Progenitor cell of endocrine pancreas (in vitro differentiated cells): ENCODE results near the gene MEX3B. TPM values are rescaled to one million over a fixed set of nuclear protein-coding genes. Genes with fewer than 3 reads are reported as not detected.
A peak's percentile ranks its signal among the peaks of the same experiment; 100 is the strongest.
"Not testable (repeated sequence)": the region's sequence is repeated elsewhere in the genome, so short reads cannot be mapped to it uniquely, and the experiment has no call there.

Source experiments
- DNase-seq: peaks from one replicate; pipeline ENCODE4 v3.0.0; 2021; ENCODE audit warnings: low spot score; ENCODE audit not compliant: unreplicated experiment
- H3K27ac Mint-ChIP-seq: 2 replicates; pipeline ENCODE4 v1.8.0; 2021; ENCODE audit warnings: mild to moderate bottlenecking, moderate library complexity, mixed read lengths
- H3K27me3 Mint-ChIP-seq: 2 replicates; pipeline ENCODE4 v1.8.0; 2021; ENCODE audit warnings: mixed read lengths
- H3K36me3 Mint-ChIP-seq: 2 replicates; pipeline ENCODE4 v1.8.0; 2022; ENCODE audit warnings: mixed read lengths; ENCODE audit not compliant: insufficient read depth
- H3K4me1 Mint-ChIP-seq: 2 replicates; pipeline ENCODE4 v1.8.0; 2021; ENCODE audit warnings: low read depth, mixed read lengths
- H3K4me3 Mint-ChIP-seq: 2 replicates; pipeline ENCODE4 v1.8.0; 2021; ENCODE audit warnings: low read depth, mild to moderate bottlenecking, moderate library complexity, mixed read lengths
- H3K9me3 Mint-ChIP-seq: 2 replicates; pipeline ENCODE4 v1.8.0; 2021; ENCODE audit warnings: low read depth, mixed read lengths
- CTCF ChIP-seq: fragments of 200-600 bp; sonication (generic); IDR thresholded peaks from one replicate; pipeline ENCODE4 v1.5.0; 2021; ENCODE audit warnings: antibody characterized with exemption, mild to moderate bottlenecking; ENCODE audit not compliant: unreplicated experiment
- total RNA-seq: library from RNA; stranded (reverse); gene quantifications from 2 replicates; pipeline ENCODE4 v1.2.1, GENCODE V29; 2021

Gene MEX3B
- total RNA-seq, 1 donor from 2014 or later, result 21.9 TPM

DNA sequence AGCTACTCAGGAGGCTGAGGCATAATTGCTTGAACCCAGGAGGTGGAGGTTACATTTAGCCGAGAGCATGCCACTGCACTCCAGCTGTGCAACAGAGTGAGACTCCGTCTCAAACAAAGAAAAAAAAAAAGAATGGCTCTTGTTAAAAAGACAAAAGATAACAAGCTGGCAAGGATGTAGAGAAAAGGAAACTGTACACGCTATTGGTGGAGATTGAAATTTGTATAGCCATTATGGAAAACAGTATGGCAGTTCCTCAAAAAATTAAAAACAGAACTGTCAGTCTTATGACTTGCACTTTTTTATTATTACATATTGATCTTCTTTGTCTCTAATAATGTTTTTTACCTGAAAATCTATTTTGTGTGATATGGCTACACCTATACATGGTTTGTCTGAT lies 41.9 kb downstream of the MEX3B start:
- Mint-ChIP-seq H3K9me3 (peaks cover 16% of the 10 kb centered on the region), H3K36me3 (peaks cover 8% of the 10 kb centered on the region), H3K27ac (no peak overlapping the region), H3K27me3 (no peaks in the 10 kb centered on the region), H3K4me1 (no peaks in the 10 kb centered on the region), H3K4me3 (no peak overlapping the region)
- no peak for TF ChIP-seq CTCF
- no peak for DNase-seq

GRCh38 chr15:81995081-81995480 lies 50.7 kb downstream of the MEX3B start:
- H3K4me1 Mint-ChIP-seq, result not testable (repeated sequence)

GRCh38 chr15:81992523-81992922 lies 53.3 kb downstream of the MEX3B start:
- Mint-ChIP-seq H3K27me3 (no peaks in the 10 kb centered on the region), H3K4me1 (peaks cover 3% of the 10 kb centered on the region), H3K9me3 (peaks cover 36% of the 10 kb centered on the region), H3K27ac (no peak overlapping the region), H3K36me3 (peaks cover 37% of the 10 kb centered on the region), H3K4me3 (no peak overlapping the region)
- no peak for TF ChIP-seq CTCF
- no peak for DNase-seq

More at GRCh38 chr15:81995081-81995480, 50.7 kb downstream of the MEX3B start:
- Mint-ChIP-seq H3K9me3 (peaks cover 28% of the 10 kb centered on the region), H3K4me3 (peak overlapping the region; percentile 93), H3K27ac (peak overlapping the region; percentile 99), H3K36me3 (peaks cover 28% of the 10 kb centered on the region)
- not testable (repeated sequence) for H3K27me3 Mint-ChIP-seq, DNase-seq

Other genes starting within 250 kb of the MEX3B start
- gene EFL1, start 216.7 kb upstream of the MEX3B start, total RNA-seq, result 30.3 and 31.1 TPM in 2 replicates
- gene SAXO2, start 216.8 kb upstream of the MEX3B start, total RNA-seq, result 5.2 and 6.0 TPM in 2 replicates